GM12878 (cell line): Measurements from ENCODE around the gene ZKSCAN8. TPM values are rescaled to one million over a fixed set of nuclear protein-coding genes. Genes with fewer than 3 reads are reported as not detected.
A peak's percentile ranks its signal among the peaks of the same experiment; 100 is the strongest.

Source experiments
- ATAC-seq: fragments of 200-7000 bp; cut with Tn5 transposase; 3 replicates; pipeline ENCODE4 v1.9.1; 2020; ENCODE audit warnings: mild to moderate bottlenecking, moderate library complexity
- BruUV-seq: library from RNA; stranded (reverse); fragments of 400-500 nt; replicated peaks from 2 replicates; lab custom pipeline; 2021; lab: Mats Ljungman, UMichigan
- CTCF ChIA-PET: fragments of 300-600 bp; sonication (Branson Sonifier 250); formaldehyde crosslinking; extraction: SDS; loops from one replicate; lab custom pipeline; 2021; ENCODE audit warnings: inconsistent platforms; lab: Yijun Ruan, JAX
- POLR2A ChIA-PET: fragments of 350-600 bp; formaldehyde crosslinking; extraction: SDS; loops from one replicate; lab custom pipeline; 2021; ENCODE audit warnings: inconsistent platforms; lab: Charles Lee
- RAD21 ChIA-PET: fragments of 300-600 bp; sonication (Branson Sonifier 250); formaldehyde crosslinking; loops from one replicate; lab custom pipeline; 2023; ENCODE audit warnings: antibody characterized with exemption; ENCODE audit not compliant: unreplicated experiment; lab: Charles Lee
- SMC1A ChIA-PET: fragments of 300-600 bp; sonication (Branson Sonifier 250); formaldehyde crosslinking; loops from one replicate; lab custom pipeline; 2023; ENCODE audit not compliant: unreplicated experiment, uncharacterized antibody; lab: Charles Lee
- DNase-seq: peaks from one replicate; pipeline ENCODE4 v3.0.0-alpha.2; 2011; ENCODE audit warnings: low read depth, low spot score
- FAIRE-seq: peaks from 3 replicates; lab custom pipeline; 2011; peaks lifted over from hg19 to GRCh38; lab: Jason Lieb, UNC
- H2AFZ ChIP-seq: 2 replicates; pipeline ENCODE4 v1.6.0; 2011; ENCODE audit warnings: low read depth, low read length, control low read depth; ENCODE audit not compliant: control insufficient read depth
- H3K27ac ChIP-seq: 2 replicates; pipeline ENCODE4 v1.5.1; 2011; ENCODE audit warnings: control low read depth; ENCODE audit not compliant: control insufficient read depth, insufficient read depth
- H3K27me3 ChIP-seq, 2 experiments: replicated peaks in 1 of 2; 2 replicates each; pipeline versions ENCODE4 v1.6.0 to v1.6.1; 2011; ENCODE audit warnings: low read length in 1 of 2; ENCODE audit not compliant: control insufficient read depth in 2 of 2, insufficient read depth in 2 of 2
- H3K36me3 ChIP-seq, 2 experiments: 2 replicates each; pipeline ENCODE4 v1.5.1; 2011; ENCODE audit warnings: low read length in 1 of 2; ENCODE audit not compliant: control insufficient read depth in 2 of 2, insufficient read depth in 2 of 2
- H3K4me1 ChIP-seq: 2 replicates; pipeline ENCODE4 v1.6.1; 2011; ENCODE audit warnings: mild to moderate bottlenecking, low read length, moderate library complexity, mixed read lengths; ENCODE audit not compliant: control insufficient read depth, insufficient read depth
- H3K4me2 ChIP-seq: 2 replicates; pipeline ENCODE4 v1.6.0; 2011; ENCODE audit warnings: control low read depth; ENCODE audit not compliant: control insufficient read depth, insufficient read depth
- H3K4me3 ChIP-seq: fragments of 200-600 bp; sonication (generic); 2 replicates; pipeline ENCODE4 v1.5.1; 2016
- H3K79me2 ChIP-seq: 2 replicates; pipeline ENCODE4 v1.6.0; 2011; ENCODE audit warnings: low read length; ENCODE audit not compliant: control insufficient read depth, insufficient read depth
- H3K9ac ChIP-seq: 2 replicates; pipeline ENCODE4 v1.8.0; 2011; ENCODE audit warnings: low read length, control low read depth, mixed read lengths; ENCODE audit not compliant: control insufficient read depth, insufficient read depth
- H3K9me3 ChIP-seq: replicated peaks from 3 replicates; pipeline ENCODE4 v1.5.1; 2011; ENCODE audit warnings: mild to moderate bottlenecking, low read length; ENCODE audit not compliant: control insufficient read depth, insufficient read depth
- H4K20me1 ChIP-seq: 2 replicates; pipeline ENCODE4 v1.6.0; 2011; ENCODE audit not compliant: control insufficient read depth, insufficient read depth
- ATF7 ChIP-seq: fragments of 450-650 bp; IDR thresholded peaks from 2 replicates; pipeline ENCODE4 v1.6.1; 2016; ENCODE audit warnings: low read depth, mild to moderate bottlenecking
- CBX5 ChIP-seq: sonication (generic); IDR thresholded peaks from 2 replicates; pipeline ENCODE4 v1.6.1; 2016; ENCODE audit warnings: low read depth, moderate library complexity, mild to moderate bottlenecking, inconsistent platforms
- CREM ChIP-seq: IDR thresholded peaks from 2 replicates; pipeline ENCODE4 v1.6.1; 2014; ENCODE audit warnings: antibody characterized with exemption, low read depth
- ELK1 ChIP-seq: IDR thresholded peaks from 2 replicates; pipeline ENCODE4 v1.6.1; 2012; ENCODE audit warnings: low read depth, low read length, improper control_type of control experiment
- EZH2 ChIP-seq: IDR thresholded peaks from 2 replicates; pipeline ENCODE4 v1.6.1; 2012; ENCODE audit warnings: low read depth, mild to moderate bottlenecking, control low read depth, inconsistent platforms, low read length, borderline replicate concordance; ENCODE audit not compliant: control insufficient read depth
- GATAD2B ChIP-seq: fragments of 450-650 bp; conservative IDR thresholded peaks from 2 replicates; pipeline ENCODE4 v1.6.1; 2017; ENCODE audit warnings: low read depth, mild to moderate bottlenecking, moderate library complexity
- HCFC1 ChIP-seq: fragments of 150-350 bp; IDR thresholded peaks from 2 replicates; pipeline ENCODE4 v1.6.1; 2014; ENCODE audit warnings: low read length
- IRF4 ChIP-seq: IDR thresholded peaks from 2 replicates; pipeline ENCODE4 v1.6.1; 2011; ENCODE audit warnings: low read depth, low read length
- JUNB ChIP-seq: IDR thresholded peaks from 2 replicates; pipeline ENCODE4 v1.6.1; 2016; ENCODE audit warnings: antibody characterized with exemption, mild to moderate bottlenecking
- NR2F1 ChIP-seq: fragments of 450-650 bp; conservative IDR thresholded peaks from 2 replicates; pipeline ENCODE4 v1.6.1; 2017; ENCODE audit warnings: mild to moderate bottlenecking
- PAX8 ChIP-seq: fragments of 450-650 bp; IDR thresholded peaks from 2 replicates; pipeline ENCODE4 v1.6.1; 2017; ENCODE audit warnings: mild to moderate bottlenecking, moderate library complexity
- POLR2AphosphoS2 ChIP-seq: IDR thresholded peaks from 2 replicates; pipeline ENCODE4 v1.6.1; 2011; ENCODE audit warnings: low read depth, mild to moderate bottlenecking, low read length, improper control_type of control experiment, moderate library complexity
- POLR2AphosphoS5 ChIP-seq: IDR thresholded peaks from 2 replicates; pipeline ENCODE4 v1.6.1; 2011; ENCODE audit warnings: mild to moderate bottlenecking, low read length, inconsistent platforms
- RB1 ChIP-seq: fragments of 450-650 bp; formaldehyde crosslinking; IDR thresholded peaks from 2 replicates; pipeline ENCODE4 v1.6.1; 2017; ENCODE audit warnings: mild to moderate bottlenecking, borderline replicate concordance
- SIN3A ChIP-seq: IDR thresholded peaks from 2 replicates; pipeline ENCODE4 v1.6.1; 2012; ENCODE audit warnings: low read depth, low read length, improper control_type of control experiment
- SIX5 ChIP-seq: IDR thresholded peaks from 2 replicates; pipeline ENCODE4 v1.6.1; 2011; ENCODE audit warnings: mild to moderate bottlenecking, low read depth, low read length, moderate library complexity; ENCODE audit not compliant: severe bottlenecking
- SMARCA5 ChIP-seq: fragments of 450-650 bp; IDR thresholded peaks from 2 replicates; pipeline ENCODE4 v1.6.1; 2017; ENCODE audit warnings: mild to moderate bottlenecking
- SRF ChIP-seq, 2 experiments: IDR thresholded peaks; 2 replicates each; pipeline ENCODE4 v1.6.1; 2011; ENCODE audit warnings: low read depth in 2 of 2, low read length in 2 of 2, mild to moderate bottlenecking in 1 of 2, moderate library complexity in 1 of 2
- TAF1 ChIP-seq: IDR thresholded peaks from 2 replicates; pipeline ENCODE4 v1.6.1; 2011; ENCODE audit warnings: mild to moderate bottlenecking, low read depth, low read length, borderline replicate concordance
- TCF3 ChIP-seq: IDR thresholded peaks from 2 replicates; pipeline ENCODE4 v1.6.1; 2012; ENCODE audit warnings: low read depth, mild to moderate bottlenecking, low read length, borderline replicate concordance; ENCODE audit not compliant: insufficient read depth
- YBX1 ChIP-seq: fragments of 450-650 bp; IDR thresholded peaks from 2 replicates; pipeline ENCODE4 v1.6.1; 2016; ENCODE audit warnings: antibody characterized with exemption
- ZNF207 ChIP-seq: fragments of 450-650 bp; IDR thresholded peaks from 2 replicates; pipeline ENCODE4 v1.6.1; 2014; ENCODE audit warnings: antibody characterized with exemption, mild to moderate bottlenecking, borderline replicate concordance
- ZNF24 ChIP-seq: fragments of 450-650 bp; IDR thresholded peaks from 2 replicates; pipeline ENCODE4 v1.6.1; 2017; ENCODE audit warnings: antibody characterized with exemption, mild to moderate bottlenecking
- ZZZ3 ChIP-seq: IDR thresholded peaks from 2 replicates; pipeline ENCODE4 v1.6.1; 2011; ENCODE audit warnings: low read depth; ENCODE audit not compliant: control insufficient read depth, insufficient read length
- WGBS: methylation state at CpG from one replicate; pipeline ENCODE4 v1.1.6; 2016; ENCODE audit warnings: low lambda C conversion rate; ENCODE audit not compliant: insufficient replicate concordance, insufficient coverage; ENCODE audit errors: missing lambda C conversion rate; 5-methylcytosine and 5-hydroxymethylcytosine counted together
- in situ Hi-C: fragments of 300-500 bp; cut with MboI; formaldehyde crosslinking; loops from 9 replicates; pipeline ENCODE4 v1.14.3; 2018; ENCODE audit warnings: mixed read lengths
- intact Hi-C: fragments of 100-400 bp; cut with micrococcal nuclease; formaldehyde crosslinking; loops from one replicate; pipeline ENCODE4 v1.14.2; 2022; ENCODE audit not compliant: unreplicated experiment
- polyA plus RNA-seq, 11 experiments: library from polyadenylated mRNA; depleted of rRNA in 4 of 11; unstranded in 6 of 11; stranded (reverse) in 5 of 11; fragments of >200 nt; fragmentation: Nextera tagmentation in 4 of 11; fragmentation: Illumina TruSeq in 1 of 11; extraction: Ambion mirVana in 4 of 11; extraction: Trizol in 1 of 11; gene quantifications; 1 replicate in 1 of 11; 2 replicates in 10 of 11; pipeline versions ENCODE4 v1.2.1 to v1.2.3, GENCODE V29; 2011 to 2016; ENCODE audit warnings: inconsistent platforms in 2 of 11, missing spikeins in 2 of 11, low read depth in 1 of 11
- total RNA-seq, 4 experiments: library from RNA; depleted of rRNA in 3 of 4; stranded (reverse); fragments of >200 nt in 3 of 4; fragmentation: Illumina TruSeq in 1 of 4; extraction: Trizol in 1 of 4; gene quantifications; 2 replicates each; pipeline versions ENCODE4 v1.2.1 to v1.2.3, GENCODE V29; 2013 to 2021
- TF ChIP-seq, protein P1 (sequence below): IDR thresholded peaks from 2 replicates; pipeline ENCODE4 v1.6.1; 2012; ENCODE audit warnings: low read depth, low read length, improper control_type of control experiment

Gene ZKSCAN8
- total and polyA plus RNA-seq, 10 of the 15 experiments (the other 5 are each of a cell fraction or from before 2014, with no cell fraction given) = 1.0 to 17.9 (median 8.7) TPM

DNA sequence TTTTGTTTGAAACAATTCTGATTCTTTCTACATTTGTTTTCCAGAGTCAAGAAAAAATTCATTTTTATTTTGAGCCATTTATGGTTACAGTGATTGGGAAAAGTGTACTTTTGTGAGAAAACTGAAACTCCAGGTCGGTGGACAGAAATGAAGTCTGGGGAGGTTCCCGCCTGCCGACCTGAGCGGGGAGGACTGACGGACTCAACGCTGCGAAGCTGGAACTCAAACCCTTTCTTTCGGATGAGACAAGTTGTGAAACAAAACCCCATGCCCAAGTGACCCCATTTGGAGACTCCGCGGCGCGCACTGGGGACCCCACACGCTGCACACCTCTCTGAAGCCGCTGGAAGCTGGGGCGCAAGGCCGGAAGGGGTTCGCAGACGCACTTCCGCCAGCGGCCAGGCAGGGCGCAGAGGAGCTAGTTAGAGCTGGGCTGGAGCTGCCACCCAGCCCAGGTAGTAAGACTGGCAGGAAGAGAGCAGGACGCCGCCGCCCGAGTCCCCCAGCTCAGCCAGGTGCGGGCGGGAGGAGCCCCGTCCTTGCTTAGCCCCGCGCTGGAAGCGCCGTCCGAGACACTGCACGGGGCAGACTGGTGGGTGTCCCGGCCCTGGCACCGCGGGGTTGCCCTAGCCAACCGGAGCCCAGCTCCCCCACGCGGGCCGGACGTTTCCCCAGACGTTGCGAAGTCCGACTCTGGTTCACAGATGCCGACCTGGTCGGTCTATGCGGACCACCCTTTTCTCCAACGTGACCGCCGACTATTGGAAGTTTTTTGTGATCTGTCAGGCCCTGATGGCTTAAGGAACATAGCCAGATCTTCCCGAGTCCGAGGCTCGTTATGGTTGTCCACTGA, 37.1 kb upstream of the ZKSCAN8 start:
- peak; percentile 60 for DNase-seq
- H3K27ac ChIP-seq = peak overlapping the region; percentile 72
- in situ Hi-C loops (no loop called here), intact Hi-C loops (loop anchor here (2.0 kb wide), 1 partner anchor 24 kb away; the partner anchor contains the start of gene ZNF165)
- H3K79me2 ChIP-seq = no peaks in the 10 kb centered on the region; the same call in 1 of the 2 replicates
- CTCF ChIA-PET = interaction anchor here (0.6 to 2.2 kb wide), 10 partner anchors 8 to 251 kb away, joined by 3 to 11 read pairs (median 4); partner anchors contain the start of genes ZSCAN16 and ZSCAN26
- peak overlapping the region; percentile 94 for H3K4me2 ChIP-seq
- no peaks in the 10 kb centered on the region for H4K20me1 ChIP-seq
- POLR2A ChIA-PET = interaction anchor here (0.8 to 1.8 kb wide), 8 partner anchors 19 to 209 kb away, joined by 3 to 6 read pairs (median 3); no protein-coding TSS in a partner anchor
- peak overlapping the region; percentile 71 for H3K4me3 ChIP-seq
- H3K36me3 ChIP-seq = no peaks in the 10 kb centered on the region
- no peaks in the 10 kb centered on the region for H3K4me1 ChIP-seq
- WGBS = under 1% methylated on average over 53 of the region's 54 CpGs
- FAIRE-seq = peak; percentile 47
- RAD21 ChIA-PET = interaction anchor here (0.6 to 2.7 kb wide), 9 partner anchors 20 to 252 kb away, joined by 3 to 14 read pairs (median 5); partner anchors contain the start of genes OR2B2 and ZSCAN16
- peak overlapping the region; percentile 76 for H2AFZ ChIP-seq
- ATAC-seq = peak; percentile 99
- SMC1A ChIA-PET = interaction anchor here (1.1 to 2.1 kb wide), 4 partner anchors 12 to 251 kb away, joined by 3 to 7 read pairs (median 4); partner anchors contain the start of gene ZSCAN16
- H3K9me3 ChIP-seq = no peaks in the 10 kb centered on the region
- H3K9ac ChIP-seq = peak overlapping the region; percentile 65
- no peaks in the 10 kb centered on the region for H3K27me3 ChIP-seq
- no TSS peak for BruUV-seq
- TF ChIP-seq, protein P1, sequence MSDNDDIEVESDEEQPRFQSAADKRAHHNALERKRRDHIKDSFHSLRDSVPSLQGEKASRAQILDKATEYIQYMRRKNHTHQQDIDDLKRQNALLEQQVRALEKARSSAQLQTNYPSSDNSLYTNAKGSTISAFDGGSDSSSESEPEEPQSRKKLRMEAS = no peak
- peak; percentile 94 for TF ChIP-seq TAF1
- 0 out of 2 replicates have a peak, but pooled peaks have one; percentile 25 for TF ChIP-seq IRF4
- TF ChIP-seq EZH2 = no peak
- TF ChIP-seq POLR2AphosphoS5 = peak; percentile 89
- TF ChIP-seq ATF7 = no peak
- TF ChIP-seq HCFC1 = peak; percentile 57
- TF ChIP-seq GATAD2B = peak; percentile 92
- TF ChIP-seq ELK1 = peak; percentile 79
- peak; percentile 62; the same call in 1 of the 2 replicates for TF ChIP-seq RB1
- no peak for TF ChIP-seq SIN3A
- TF ChIP-seq CBX5 = 0 out of 2 replicates have a peak, but pooled peaks have one; percentile 49
- peak; percentile 55; the same call in 1 of the 2 replicates for TF ChIP-seq ZNF24
- TF ChIP-seq ZZZ3 = no peak
- TF ChIP-seq PAX8 = no peak
- TF ChIP-seq NR2F1 = peak; percentile 32; the same call in 1 of the 2 replicates
- TF ChIP-seq JUNB = no peak
- peak; percentile 82 for TF ChIP-seq ZNF207
- TF ChIP-seq TCF3 = peak; percentile 48; the same call in 1 of the 2 replicates
- peak; percentile 77 for TF ChIP-seq CREM
- TF ChIP-seq YBX1 = no peak
- peak; percentile 19 for TF ChIP-seq SIX5
- peak; percentile 94 for TF ChIP-seq SMARCA5
- TF ChIP-seq POLR2AphosphoS2 = peak; percentile 74
- TF ChIP-seq SRF (IDR thresholded peaks at IDR 0.05; ENCODE audit: low read depth in 2 of 2, low read length in 2 of 2) = peak in 1 of 2 experiments; percentile 54; a peak in 1 of 4 replicates
